Activated B cell treated with CpG ODN at 0.5 μM for 24 hours (primary cell): ENCODE data around the gene LINGO4. TPM values are rescaled to one million over a fixed set of nuclear protein-coding genes. Genes with fewer than 3 reads are reported as not detected.
A peak's percentile ranks its signal among the peaks of the same experiment; 100 is the strongest.

Experiments
- ATAC-seq: fragments of 200-7000 bp; cut with Tn5 transposase; one replicate; pipeline ENCODE4 v1.10.0; 2021; ENCODE audit warnings: low read depth, mild to moderate bottlenecking, moderate library complexity
- CTCF ChIA-PET: fragments of 350-600 bp; sonication (Branson Sonifier 250); formaldehyde crosslinking; loops from one replicate; lab custom pipeline; 2021; ENCODE audit warnings: antibody characterized with exemption; lab: Charles Lee
- POLR2A ChIA-PET: fragments of 350-600 bp; sonication (Branson Sonifier 250); formaldehyde crosslinking; loops from one replicate; lab custom pipeline; 2021; ENCODE audit warnings: antibody characterized with exemption; lab: Charles Lee
- DNase-seq: peaks from one replicate; pipeline ENCODE4 v3.0.0; 2022
- H3K27ac Mint-ChIP-seq: one replicate; pipeline ENCODE4 v1.8.0; 2020; ENCODE audit warnings: mixed read lengths
- H3K27me3 Mint-ChIP-seq: one replicate; pipeline ENCODE4 v1.8.0; 2021; ENCODE audit warnings: mixed read lengths
- H3K36me3 Mint-ChIP-seq: one replicate; pipeline ENCODE4 v1.8.0; 2021; ENCODE audit warnings: low read depth, mixed read lengths
- H3K4me1 Mint-ChIP-seq: one replicate; pipeline ENCODE4 v1.8.0; 2021; ENCODE audit warnings: mixed read lengths
- H3K4me3 Mint-ChIP-seq: one replicate; pipeline ENCODE4 v1.8.0; 2020; ENCODE audit warnings: mild to moderate bottlenecking, mixed read lengths
- H3K9me3 Mint-ChIP-seq: one replicate; pipeline ENCODE4 v1.8.0; 2020; ENCODE audit warnings: mixed read lengths
- intact Hi-C: fragments of 100-400 bp; cut with micrococcal nuclease; formaldehyde crosslinking; loops from one replicate; pipeline ENCODE4 v1.15.1; 2024
- total RNA-seq: library from RNA; stranded (reverse); gene quantifications from 2 replicates; pipeline ENCODE4 v1.2.3, GENCODE V29; 2022
- TF ChIP-seq, protein P1 (sequence below): fragments of 200-600 bp; IDR thresholded peaks from one replicate; pipeline ENCODE4 v1.8.0; 2022; ENCODE audit warnings: antibody characterized with exemption, mild to moderate bottlenecking

LINGO4 gene
- total RNA-seq, 1 donor from 2014 or later: not detected

DNA sequence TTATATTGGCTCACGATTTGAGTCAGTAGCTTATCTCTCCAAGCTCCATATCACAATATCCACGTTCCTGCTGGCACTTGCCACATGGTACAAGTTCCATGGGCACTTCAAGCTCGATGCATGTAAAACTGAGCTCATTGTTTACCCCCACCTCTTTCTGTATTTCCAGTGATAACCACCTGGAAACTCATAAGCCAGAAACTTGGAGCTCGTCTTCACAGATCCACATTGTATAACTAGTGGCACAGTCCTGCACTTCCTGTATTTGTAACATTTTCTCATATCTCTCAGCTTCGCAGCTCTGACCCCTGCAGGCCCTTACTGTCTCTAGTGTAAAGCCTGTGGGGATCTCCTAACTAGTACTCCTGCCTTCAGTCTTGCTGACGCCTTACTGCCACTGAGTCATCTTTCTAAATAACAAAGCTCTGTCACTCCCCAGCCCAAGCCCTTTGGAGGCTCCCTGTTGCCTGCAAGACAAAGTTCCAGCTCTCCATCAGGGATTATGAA lies 40.9 kb upstream of the LINGO4 start:
- Mint-ChIP-seq H3K36me3 (no peaks in the 10 kb centered on the region), H3K9me3 (no peaks in the 10 kb centered on the region), H3K4me3 (no peak overlapping the region), H3K4me1 (peaks cover 20% of the 10 kb centered on the region), H3K27me3 (peaks cover 11% of the 10 kb centered on the region), H3K27ac (no peak overlapping the region)
- CTCF ChIA-PET: interaction anchor here (0.8 kb wide), 1 partner anchor 13 kb away, joined by 3 read pairs; no protein-coding TSS in a partner anchor
- POLR2A ChIA-PET: interaction anchor here (0.6 kb wide), 2 partner anchors 199 to 399 kb away, joined by 3 to 4 read pairs; no protein-coding TSS in a partner anchor
- DNase-seq (no peak), ATAC-seq (no peak)
- intact Hi-C loops: no loop called here
- TF ChIP-seq, protein P1, sequence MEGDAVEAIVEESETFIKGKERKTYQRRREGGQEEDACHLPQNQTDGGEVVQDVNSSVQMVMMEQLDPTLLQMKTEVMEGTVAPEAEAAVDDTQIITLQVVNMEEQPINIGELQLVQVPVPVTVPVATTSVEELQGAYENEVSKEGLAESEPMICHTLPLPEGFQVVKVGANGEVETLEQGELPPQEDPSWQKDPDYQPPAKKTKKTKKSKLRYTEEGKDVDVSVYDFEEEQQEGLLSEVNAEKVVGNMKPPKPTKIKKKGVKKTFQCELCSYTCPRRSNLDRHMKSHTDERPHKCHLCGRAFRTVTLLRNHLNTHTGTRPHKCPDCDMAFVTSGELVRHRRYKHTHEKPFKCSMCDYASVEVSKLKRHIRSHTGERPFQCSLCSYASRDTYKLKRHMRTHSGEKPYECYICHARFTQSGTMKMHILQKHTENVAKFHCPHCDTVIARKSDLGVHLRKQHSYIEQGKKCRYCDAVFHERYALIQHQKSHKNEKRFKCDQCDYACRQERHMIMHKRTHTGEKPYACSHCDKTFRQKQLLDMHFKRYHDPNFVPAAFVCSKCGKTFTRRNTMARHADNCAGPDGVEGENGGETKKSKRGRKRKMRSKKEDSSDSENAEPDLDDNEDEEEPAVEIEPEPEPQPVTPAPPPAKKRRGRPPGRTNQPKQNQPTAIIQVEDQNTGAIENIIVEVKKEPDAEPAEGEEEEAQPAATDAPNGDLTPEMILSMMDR: no peak

DNA sequence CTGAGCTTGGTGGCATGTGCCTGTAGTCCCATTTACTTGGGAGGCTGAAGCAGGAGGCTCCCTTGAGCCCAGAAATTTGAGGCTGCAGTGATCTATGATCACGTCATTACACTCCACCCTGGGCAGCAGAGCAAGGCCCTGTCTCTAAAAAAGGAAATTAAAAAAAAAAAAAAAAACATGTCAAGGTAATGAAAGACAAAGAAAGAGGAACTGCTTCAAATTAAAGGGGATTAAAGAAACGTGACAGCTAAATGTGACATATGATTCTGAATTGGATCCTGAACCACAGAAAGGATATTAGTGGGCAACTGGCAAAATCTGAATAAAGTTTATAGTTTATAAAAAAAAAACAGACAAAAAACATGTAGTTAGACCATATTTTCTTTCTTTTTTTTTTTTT lies 38.2 kb upstream of the LINGO4 start:
- no peak for ATAC-seq
- peaks cover 41% of the 10 kb centered on the region for H3K4me1 Mint-ChIP-seq

DNA sequence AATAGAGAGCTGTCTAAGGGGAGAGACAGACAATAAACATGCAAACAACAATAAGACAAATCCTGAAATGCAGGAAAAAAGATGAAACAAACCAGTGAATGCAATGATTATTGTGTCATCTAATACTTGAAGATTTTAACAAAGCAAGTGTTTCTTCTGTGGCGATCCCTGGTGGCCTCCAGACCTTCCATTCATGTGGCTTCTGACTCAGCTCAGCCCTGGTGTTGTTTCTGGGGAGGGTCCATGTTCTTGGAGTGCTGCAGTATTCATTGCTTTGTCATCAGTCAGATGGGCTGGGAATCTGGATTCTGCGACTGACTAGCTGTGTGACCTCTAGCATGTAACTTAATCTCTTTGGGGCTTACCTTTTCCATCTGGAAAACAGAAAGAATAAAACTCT lies 35.9 kb upstream of the LINGO4 start:
- H3K9me3 Mint-ChIP-seq: no peaks in the 10 kb centered on the region
- ATAC-seq (no peak), DNase-seq (no peak)
- ChIA-PET CTCF (interaction anchor here (1.7 kb wide), 1 partner anchor 247 kb away, joined by 5 read pairs; no protein-coding TSS in a partner anchor), POLR2A (no interaction called here)
- intact Hi-C loops: no loop called here
- no peak overlapping the region for H3K27ac Mint-ChIP-seq
- no peak overlapping the region for H3K4me3 Mint-ChIP-seq
- TF ChIP-seq, protein P1: no peak
- H3K36me3 Mint-ChIP-seq: no peaks in the 10 kb centered on the region
- peaks cover 3% of the 10 kb centered on the region for H3K27me3 Mint-ChIP-seq
- H3K4me1 Mint-ChIP-seq: peaks cover 55% of the 10 kb centered on the region

More for the DNA sequence above, 38.2 kb upstream of the LINGO4 start:
- Mint-ChIP-seq H3K27me3 (no peaks in the 10 kb centered on the region), H3K9me3 (no peaks in the 10 kb centered on the region), H3K4me3 (no peak overlapping the region), H3K27ac (no peak overlapping the region), H3K36me3 (no peaks in the 10 kb centered on the region)
- TF ChIP-seq, protein P1: no peak
- CTCF ChIA-PET: interaction anchor here (1.0 to 1.1 kb wide), 2 partner anchors 13 to 249 kb away, joined by 3 to 4 read pairs; no protein-coding TSS in a partner anchor
- POLR2A ChIA-PET: interaction anchor here (0.5 to 0.7 kb wide), 2 partner anchors 79 to 90 kb away, joined by 3 read pairs; no protein-coding TSS in a partner anchor
- intact Hi-C loops: no loop called here
- DNase-seq: no peak

DNA sequence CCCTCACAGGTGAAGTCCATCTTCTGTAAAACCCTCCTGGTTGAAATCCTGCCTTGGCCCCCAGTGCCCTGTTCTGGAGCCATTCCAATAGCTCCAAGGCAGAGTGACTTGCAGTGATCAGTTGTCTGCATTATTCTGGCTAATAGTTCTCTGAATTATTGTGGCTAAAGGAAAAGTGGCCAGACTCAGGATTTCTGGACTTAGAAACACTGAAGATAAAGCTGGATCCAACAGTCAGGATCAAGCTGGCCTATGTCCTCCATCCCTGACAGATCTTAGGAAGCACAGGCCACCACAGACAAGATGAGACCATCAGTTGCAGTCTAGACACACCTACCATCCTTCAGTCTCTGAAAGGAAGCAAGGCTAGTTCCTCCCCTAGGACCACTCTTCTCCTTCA lies 35.2 kb upstream of the LINGO4 start:
- peak overlapping the region; percentile 81 for H3K4me3 Mint-ChIP-seq
- H3K27ac Mint-ChIP-seq: no peak overlapping the region
- DNase-seq (no peak), ATAC-seq (no peak)
- peaks cover 3% of the 10 kb centered on the region for H3K27me3 Mint-ChIP-seq
- TF ChIP-seq, protein P1: no peak
- intact Hi-C loops: no loop called here
- CTCF ChIA-PET: interaction anchor here (0.6 to 1.7 kb wide), 2 partner anchors 69 to 247 kb away, joined by 3 to 5 read pairs; partner anchors contain the start of gene THEM4
- no peaks in the 10 kb centered on the region for H3K36me3 Mint-ChIP-seq
- peaks cover 55% of the 10 kb centered on the region for H3K4me1 Mint-ChIP-seq
- POLR2A ChIA-PET: interaction anchor here (0.6 to 1.5 kb wide), 2 partner anchors 20 to 514 kb away, joined by 4 to 5 read pairs; no protein-coding TSS in a partner anchor
- no peaks in the 10 kb centered on the region for H3K9me3 Mint-ChIP-seq
